Fibroblast of mammary gland (primary cell): ENCODE results near the gene IQCE.
"Not testable (repeated sequence)": the region's sequence is repeated elsewhere in the genome, so short reads cannot be mapped to it uniquely, and the experiment has no call there.

Experiments used
- DNase-seq: peaks from one replicate; pipeline ENCODE4 v3.0.0-alpha.2; 2010; ENCODE audit warnings: low read depth
- H3K4me3 ChIP-seq: 2 replicates; pipeline ENCODE4 v1.5.1; 2011; ENCODE audit warnings: low read depth, mild to moderate bottlenecking, low read length, moderate library complexity; ENCODE audit not compliant: control insufficient read depth
- TF ChIP-seq, protein P1 (sequence below): conservative IDR thresholded peaks from 2 replicates; pipeline ENCODE4 v1.5.1; 2011; ENCODE audit warnings: low read depth, low read length, inconsistent platforms; ENCODE audit not compliant: control insufficient read depth, insufficient read depth

Gene IQCE

DNA sequence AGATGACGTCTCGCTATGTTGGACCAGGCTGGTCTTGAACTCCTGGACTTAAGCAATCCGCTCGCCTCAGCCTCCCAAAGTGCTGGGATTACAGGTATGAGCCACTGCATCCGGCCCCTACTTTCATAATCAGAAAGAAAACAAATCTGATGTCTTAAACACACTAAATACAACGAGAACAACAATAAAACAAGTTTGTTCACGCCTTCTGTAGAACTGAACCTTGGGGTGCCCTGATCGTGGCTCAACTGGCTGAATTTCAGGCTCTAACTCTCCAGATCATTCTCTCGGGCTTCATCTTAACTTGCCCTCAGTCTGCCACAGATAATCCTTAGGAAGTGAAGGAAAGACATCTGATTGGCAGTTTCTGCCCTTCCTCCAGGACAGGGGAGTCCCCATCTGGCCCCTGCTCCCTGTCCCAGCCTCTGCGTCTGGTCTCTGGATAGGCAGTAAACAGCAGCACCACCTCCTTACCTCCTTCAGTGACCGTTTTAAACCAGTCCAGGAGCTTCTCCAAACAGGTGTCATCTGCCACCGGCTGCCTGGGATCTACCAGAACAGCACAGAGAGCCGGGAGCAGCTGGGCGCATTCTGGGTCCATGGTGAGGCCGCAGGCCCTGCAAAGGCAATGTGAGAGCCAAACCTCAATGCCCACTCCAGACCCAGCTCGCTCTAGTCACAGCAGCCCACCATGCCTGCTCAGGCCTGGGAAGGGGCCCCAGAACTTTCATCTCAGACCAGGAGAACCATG lies 4.8 kb upstream of the IQCE start:
- peak overlapping the region; percentile 68 for H3K4me3 ChIP-seq
- TF ChIP-seq, protein P1, sequence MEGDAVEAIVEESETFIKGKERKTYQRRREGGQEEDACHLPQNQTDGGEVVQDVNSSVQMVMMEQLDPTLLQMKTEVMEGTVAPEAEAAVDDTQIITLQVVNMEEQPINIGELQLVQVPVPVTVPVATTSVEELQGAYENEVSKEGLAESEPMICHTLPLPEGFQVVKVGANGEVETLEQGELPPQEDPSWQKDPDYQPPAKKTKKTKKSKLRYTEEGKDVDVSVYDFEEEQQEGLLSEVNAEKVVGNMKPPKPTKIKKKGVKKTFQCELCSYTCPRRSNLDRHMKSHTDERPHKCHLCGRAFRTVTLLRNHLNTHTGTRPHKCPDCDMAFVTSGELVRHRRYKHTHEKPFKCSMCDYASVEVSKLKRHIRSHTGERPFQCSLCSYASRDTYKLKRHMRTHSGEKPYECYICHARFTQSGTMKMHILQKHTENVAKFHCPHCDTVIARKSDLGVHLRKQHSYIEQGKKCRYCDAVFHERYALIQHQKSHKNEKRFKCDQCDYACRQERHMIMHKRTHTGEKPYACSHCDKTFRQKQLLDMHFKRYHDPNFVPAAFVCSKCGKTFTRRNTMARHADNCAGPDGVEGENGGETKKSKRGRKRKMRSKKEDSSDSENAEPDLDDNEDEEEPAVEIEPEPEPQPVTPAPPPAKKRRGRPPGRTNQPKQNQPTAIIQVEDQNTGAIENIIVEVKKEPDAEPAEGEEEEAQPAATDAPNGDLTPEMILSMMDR = no peak
- DNase-seq = no peak

DNA sequence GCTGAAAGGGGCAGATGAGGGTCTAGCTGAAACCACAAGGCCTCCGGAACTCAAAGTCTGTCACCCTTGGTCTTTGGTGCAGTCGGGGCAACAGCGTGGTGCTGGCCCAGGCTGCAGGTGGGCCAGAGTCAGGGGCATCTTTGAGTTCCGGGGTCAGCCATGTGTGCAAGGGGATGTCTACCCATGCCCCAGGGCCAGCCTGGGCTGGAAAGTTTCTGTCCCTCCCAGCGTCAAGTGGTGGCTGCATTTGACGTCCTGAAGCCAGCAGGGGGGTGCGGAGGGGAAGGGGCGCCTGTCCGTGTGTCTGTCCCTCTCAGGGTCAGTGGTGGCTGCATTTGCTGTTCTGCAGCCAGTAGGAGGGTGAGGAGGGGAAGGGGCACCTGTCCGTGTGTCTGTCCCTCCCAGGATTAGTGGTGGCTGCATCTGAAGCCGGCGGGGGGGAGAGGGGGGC lies 4.1 kb upstream of the IQCE start:
- H3K4me3 ChIP-seq = peak overlapping the region; percentile 68
- DNase-seq = no peak
- TF ChIP-seq, protein P1 = no peak

DNA sequence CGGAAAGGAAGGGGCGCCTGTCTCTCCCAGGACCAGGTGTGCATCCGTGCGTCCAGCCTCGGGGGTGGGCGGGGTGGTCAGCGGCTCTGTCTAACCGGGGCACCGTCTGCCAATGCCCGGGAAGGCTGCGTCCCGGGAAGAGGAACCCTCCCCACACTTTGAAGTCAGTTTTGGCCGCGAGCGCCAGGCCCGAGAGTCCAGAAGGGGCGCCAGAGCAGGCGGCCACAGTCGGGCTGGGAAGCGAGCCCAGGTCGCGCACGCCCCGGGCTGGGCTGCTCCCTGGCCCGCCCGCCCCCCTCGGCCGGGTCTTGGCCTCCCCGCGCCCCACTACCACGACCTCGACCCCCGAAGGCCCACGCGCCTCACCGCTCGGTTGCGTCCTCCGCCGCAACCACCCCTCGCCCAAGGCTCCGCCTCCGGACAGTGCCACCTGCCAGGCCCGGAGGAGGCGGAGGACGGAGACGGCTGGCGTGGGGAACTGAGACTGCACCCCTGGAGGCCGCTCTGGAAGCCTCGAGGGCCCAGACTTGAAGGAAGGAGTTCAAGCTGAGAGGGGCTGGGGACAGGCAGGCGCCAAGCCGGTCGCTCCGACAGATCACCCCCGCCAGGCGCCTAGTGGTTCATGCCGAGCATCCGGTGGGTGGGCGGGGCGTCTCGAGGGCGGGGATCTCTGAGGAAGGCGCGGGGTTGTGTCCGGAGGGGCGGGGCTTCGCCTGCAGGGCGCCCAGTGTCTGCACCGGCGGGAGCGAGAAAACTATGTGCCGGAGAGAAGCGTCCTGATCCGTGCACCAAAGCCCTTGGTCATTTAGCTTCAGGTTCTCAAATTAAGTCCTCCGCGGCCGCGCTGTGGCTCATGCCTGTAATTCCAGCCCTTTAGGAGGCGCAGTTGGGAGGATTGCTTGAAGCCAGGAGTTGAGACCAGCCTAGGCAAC lies 3.4 kb upstream of the IQCE start, which contains the start of gene BRAT1:
Gene BRAT1, minus strand, starts transcription at position 404 of the 932 bp plus-strand sequence. CDS start 1,093 bp downstream, outside the sequence.
- TF ChIP-seq, protein P1 = peak; percentile 26
- peak within 1 kb of the TSS; percentile 68 for H3K4me3 ChIP-seq

DNA sequence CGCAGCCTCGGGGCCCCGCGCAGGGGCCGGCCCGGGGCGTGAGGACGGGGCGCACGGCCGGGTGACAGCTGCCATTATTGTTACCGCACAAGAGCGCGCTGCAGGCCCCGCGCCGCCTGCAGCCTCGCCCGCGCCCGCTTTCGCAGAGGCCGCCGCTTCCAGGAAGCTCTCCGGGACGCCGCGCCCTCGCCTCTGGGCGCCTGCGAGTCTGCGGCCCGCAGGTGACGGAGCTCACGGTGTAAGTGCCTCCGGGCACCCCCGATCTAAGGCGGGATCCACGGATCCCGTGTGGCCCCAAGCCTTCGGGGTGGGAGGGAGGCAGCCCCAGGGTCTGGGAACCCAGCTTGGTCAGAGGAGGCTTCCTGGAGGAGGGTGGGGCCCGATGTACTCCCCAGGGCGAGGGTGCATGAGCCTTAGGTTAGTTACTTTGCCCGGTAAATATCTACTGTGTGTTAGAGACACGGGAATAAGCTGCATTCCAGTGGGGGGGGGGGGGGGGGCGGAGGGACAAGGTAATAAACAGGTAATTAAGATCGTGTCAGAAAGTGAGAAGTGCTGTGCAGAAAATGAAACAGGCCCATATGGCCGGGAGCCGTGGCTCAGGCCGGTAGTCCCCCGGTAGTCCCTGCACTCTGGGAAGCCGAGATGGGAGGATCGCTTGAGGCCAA lies 638 bp downstream of the IQCE start:
- peak overlapping the region; percentile 74 for H3K4me3 ChIP-seq
- no peak for DNase-seq

More for the DNA sequence above, 3.4 kb upstream of the IQCE start, which contains the start of gene BRAT1:
- DNase-seq = peak; percentile 91

DNA sequence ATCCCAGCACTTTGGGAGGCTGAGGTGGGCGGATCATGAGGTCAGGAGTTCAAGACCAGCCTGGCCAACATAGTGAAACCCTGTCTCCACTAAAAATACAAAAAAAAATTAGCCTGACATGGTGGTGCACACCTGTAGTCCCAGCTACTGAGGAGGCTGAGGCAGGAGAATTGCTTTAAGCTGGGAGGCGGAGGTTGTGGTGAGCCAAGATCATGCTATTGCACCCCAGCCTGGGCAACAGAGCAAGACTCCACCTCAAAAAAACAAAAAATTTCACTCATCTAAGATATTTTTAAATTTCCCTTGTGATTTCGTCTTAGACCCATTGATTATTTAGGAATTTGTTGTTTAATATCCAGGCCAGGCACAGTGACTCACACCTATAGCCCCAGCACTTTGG lies 5.2 kb downstream of the IQCE start:
- not testable (repeated sequence) for DNase-seq, H3K4me3 ChIP-seq

More for the DNA sequence above, 638 bp downstream of the IQCE start:
- TF ChIP-seq, protein P1 = no peak

DNA sequence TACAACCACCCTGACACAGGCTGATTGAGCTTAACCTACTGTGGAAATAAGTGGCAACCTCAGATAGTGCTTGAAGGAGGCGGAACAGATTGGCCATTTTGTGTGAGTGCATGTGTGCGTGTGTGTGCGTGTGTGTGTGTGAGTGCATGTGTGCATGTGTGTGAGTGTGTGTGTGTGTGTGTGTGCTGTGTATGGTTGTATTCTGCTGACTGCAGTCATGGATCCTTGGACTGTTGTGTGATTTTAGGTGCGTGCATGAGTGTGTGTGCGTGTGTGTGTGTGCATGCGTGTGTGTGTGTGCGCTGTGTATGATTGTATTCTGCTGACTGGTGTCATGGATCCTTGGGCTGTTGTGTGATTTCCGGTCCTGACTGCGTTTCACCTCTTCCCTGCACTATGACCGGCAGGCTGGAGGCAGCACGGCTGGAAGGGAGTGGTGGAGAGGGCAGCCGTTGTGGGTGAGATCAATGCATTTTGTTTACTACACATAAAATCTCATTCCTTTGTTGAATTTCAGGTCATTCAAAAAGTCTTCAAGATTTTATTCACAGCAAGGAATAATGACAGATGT lies 6.3 kb downstream of the IQCE start:
- TF ChIP-seq, protein P1 = no peak
- H3K4me3 ChIP-seq = no peak overlapping the region
- DNase-seq = no peak
